GM12891 (cell line): ENCODE measurements around the gene RIMBP3B.
"Not testable (repeated sequence)": the region's sequence is repeated elsewhere in the genome, so short reads cannot be mapped to it uniquely, and the experiment has no call there.

Experiments used
- POLR2A ChIP-seq: IDR thresholded peaks from 2 replicates; pipeline ENCODE4 v1.6.1; 2011; ENCODE audit warnings: low read depth, low read length, control low read depth
- POU2F2 ChIP-seq: IDR thresholded peaks from 2 replicates; pipeline ENCODE4 v1.6.1; 2011; ENCODE audit warnings: low read depth, mild to moderate bottlenecking, control low read depth, low read length, moderate library complexity

DNA sequence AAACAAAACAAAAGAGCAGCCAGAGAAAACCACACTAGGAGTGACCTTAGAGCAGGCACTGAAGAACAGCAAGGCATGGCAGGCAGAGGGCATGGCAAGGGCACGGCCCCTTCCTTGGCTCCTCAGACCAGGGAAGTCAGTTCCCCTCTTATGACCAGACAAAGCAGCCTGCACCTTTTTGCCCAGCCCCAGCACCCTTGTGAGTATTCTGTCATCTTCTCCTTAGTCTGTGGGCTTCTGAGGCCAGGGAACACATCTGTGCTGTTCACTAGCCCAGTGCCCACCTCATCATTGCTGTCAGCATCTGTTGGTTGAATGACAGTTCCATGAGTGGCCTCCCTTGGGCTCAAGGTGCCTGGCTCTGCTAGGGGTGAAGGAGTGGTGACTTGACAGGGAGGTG, 23.6 kb downstream of the RIMBP3B start:
- TF ChIP-seq POLR2A, POU2F2: not testable (repeated sequence)
